H1 (cell line): ENCODE data around the gene TEX35. TPM values are rescaled to one million over a fixed set of nuclear protein-coding genes. Genes with fewer than 3 reads are reported as not detected.

Source experiments
- CTCF ChIA-PET: fragments of 300-600 bp; sonication (Branson Sonifier 250); formaldehyde crosslinking; loops from one replicate; lab custom pipeline; 2021; ENCODE audit not compliant: partially characterized antibody; lab: Charles Lee
- POLR2A ChIA-PET: fragments of 300-600 bp; sonication (Branson Sonifier 250); formaldehyde crosslinking; loops from one replicate; lab custom pipeline; 2021; ENCODE audit warnings: inconsistent platforms; ENCODE audit not compliant: partially characterized antibody; lab: Charles Lee
- DNase-seq, 2 experiments: peaks; one replicate each; pipeline versions ENCODE4 v3.0.0 to v3.0.0-alpha.2; 2010 to 2022; ENCODE audit warnings: low spot score in 2 of 2, low read depth in 1 of 2, mixed read lengths in 1 of 2
- FAIRE-seq: peaks from 2 replicates; lab custom pipeline; 2011; peaks lifted over from hg19 to GRCh38; lab: Jason Lieb, UNC
- H2AFZ ChIP-seq: 2 replicates; pipeline ENCODE4 v1.8.1; 2012; ENCODE audit warnings: low read length, inconsistent platforms
- H2AK5ac ChIP-seq: 2 replicates; pipeline ENCODE4 v1.6.1; 2013; ENCODE audit warnings: low read depth, low read length
- H2BK120ac ChIP-seq: replicated peaks from 2 replicates; pipeline ENCODE3; 2013; ENCODE audit warnings: low read depth, low read length, inconsistent platforms
- H2BK12ac ChIP-seq: 2 replicates; pipeline ENCODE4 v1.6.1; 2013; ENCODE audit warnings: low read depth, low read length
- H2BK15ac ChIP-seq: 2 replicates; pipeline ENCODE4 v1.6.1; 2013; ENCODE audit warnings: low read length
- H2BK20ac ChIP-seq: 2 replicates; pipeline ENCODE4 v1.6.1; 2013; ENCODE audit warnings: low read length
- H2BK5ac ChIP-seq: 2 replicates; pipeline ENCODE4 v1.6.1; 2013; ENCODE audit warnings: low read depth, low read length
- H3K14ac ChIP-seq: 2 replicates; pipeline ENCODE4 v1.6.1; 2013; ENCODE audit warnings: inconsistent platforms; ENCODE audit not compliant: insufficient read length
- H3K18ac ChIP-seq: 2 replicates; pipeline ENCODE4 v1.6.1; 2013; ENCODE audit warnings: low read length; ENCODE audit errors: extremely low read depth
- H3K23ac ChIP-seq: 2 replicates; pipeline ENCODE4 v1.6.1; 2013; ENCODE audit warnings: inconsistent platforms; ENCODE audit not compliant: insufficient read length
- H3K23me2 ChIP-seq: 2 replicates; pipeline ENCODE4 v1.6.1; 2013; ENCODE audit warnings: low read depth, low read length
- H3K27ac ChIP-seq: 2 replicates; pipeline ENCODE4 v1.6.1; 2011; ENCODE audit warnings: low read depth, low read length, inconsistent platforms
- H3K27me3 ChIP-seq, 4 experiments: replicated peaks in 1 of 4; 1 replicate in 1 of 4; 2 replicates in 3 of 4; pipeline versions ENCODE4 v1.6.1 to v1.8.1; 2011 to 2013; ENCODE audit warnings: low read length in 3 of 4, mild to moderate bottlenecking in 3 of 4, inconsistent platforms in 2 of 4, mixed read lengths in 2 of 4, moderate library complexity in 1 of 4; ENCODE audit not compliant: control insufficient read depth in 3 of 4, insufficient read depth in 3 of 4; ENCODE audit errors: extremely low read depth in 1 of 4
- H3K36me3 ChIP-seq, 4 experiments: 2 replicates each; pipeline versions ENCODE4 v1.6.1 to v1.8.1; 2011 to 2013; ENCODE audit warnings: mild to moderate bottlenecking in 4 of 4, low read length in 3 of 4, moderate library complexity in 2 of 4, control low read depth in 1 of 4, inconsistent platforms in 1 of 4; ENCODE audit not compliant: insufficient read depth in 4 of 4, control insufficient read depth in 2 of 4
- H3K4ac ChIP-seq: replicated peaks from 2 replicates; pipeline ENCODE3; 2013; ENCODE audit warnings: low read length, low read depth, mixed read lengths, inconsistent platforms; ENCODE audit not compliant: insufficient read length
- H3K4me1 ChIP-seq, 4 experiments: replicated peaks in 1 of 4; 1 replicate in 1 of 4; 2 replicates in 3 of 4; pipeline versions ENCODE4 v1.6.1 to v1.8.1; 2011 to 2013; ENCODE audit warnings: low read length in 3 of 4, inconsistent platforms in 2 of 4, mixed read lengths in 1 of 4; ENCODE audit not compliant: insufficient read depth in 4 of 4, control insufficient read depth in 3 of 4
- H3K4me2 ChIP-seq, 2 experiments: 2 replicates each; pipeline versions ENCODE4 v1.6.1 to v1.8.1; 2011 to 2013; ENCODE audit warnings: low read depth in 2 of 2, low read length in 2 of 2, control low read depth in 1 of 2, inconsistent platforms in 1 of 2, mild to moderate bottlenecking in 1 of 2; ENCODE audit not compliant: insufficient read depth in 1 of 2
- H3K4me3 ChIP-seq, 4 experiments: fragments of 200-600, 300-600 bp in 1 of 4; sonication (generic), shearing (Covaris generic), sonication (Bioruptor Twin) in 1 of 4; 2 replicates each; pipeline versions ENCODE4 v1.5.1 to v1.8.1; 2011 to 2016; ENCODE audit warnings: low read length in 4 of 4, low read depth in 3 of 4, control low read depth in 2 of 4, inconsistent platforms in 2 of 4, mild to moderate bottlenecking in 2 of 4, mixed read lengths in 1 of 4, moderate library complexity in 1 of 4; ENCODE audit not compliant: insufficient read depth in 2 of 4; ENCODE audit errors: extremely low read depth in 1 of 4
- H3K56ac ChIP-seq: replicated peaks from 2 replicates; pipeline ENCODE3; 2013; ENCODE audit warnings: low read depth, mild to moderate bottlenecking, mixed read lengths, low read length, inconsistent platforms; ENCODE audit not compliant: insufficient read length
- H3K79me1 ChIP-seq: 2 replicates; pipeline ENCODE4 v1.6.1; 2013; ENCODE audit warnings: low read depth, low read length, control low read depth
- H3K79me2 ChIP-seq, 2 experiments: 2 replicates each; pipeline versions ENCODE4 v1.6.1 to v1.8.1; 2012 to 2013; ENCODE audit warnings: low read length in 2 of 2, mild to moderate bottlenecking in 2 of 2, inconsistent platforms in 1 of 2; ENCODE audit not compliant: insufficient read depth in 2 of 2, control insufficient read depth in 1 of 2
- H3K9ac ChIP-seq, 4 experiments: replicated peaks in 1 of 4; 1 replicate in 1 of 4; 2 replicates in 3 of 4; pipeline versions ENCODE4 v1.6.1 to v1.8.1; 2011 to 2013; ENCODE audit warnings: low read depth in 3 of 4, low read length in 3 of 4, control low read depth in 2 of 4, mild to moderate bottlenecking in 2 of 4, moderate library complexity in 2 of 4, inconsistent platforms in 1 of 4; ENCODE audit errors: extremely low read depth in 1 of 4
- H3K9me3 ChIP-seq, 2 experiments: 2 replicates each; pipeline versions ENCODE4 v1.6.1 to v1.8.1; 2012 to 2013; ENCODE audit warnings: mild to moderate bottlenecking in 2 of 2, moderate library complexity in 2 of 2, control low read depth in 1 of 2, inconsistent platforms in 1 of 2, low read depth in 1 of 2, low read length in 1 of 2, mixed read lengths in 1 of 2; ENCODE audit not compliant: insufficient read depth in 2 of 2
- H4K20me1 ChIP-seq, 2 experiments: replicated peaks in 1 of 2; 2 replicates each; pipeline versions ENCODE3 to v1.8.1; 2011 to 2013; ENCODE audit warnings: inconsistent platforms in 2 of 2, low read length in 2 of 2, mild to moderate bottlenecking in 1 of 2; ENCODE audit not compliant: insufficient read depth in 2 of 2, control insufficient read depth in 1 of 2
- H4K5ac ChIP-seq: 2 replicates; pipeline ENCODE4 v1.6.1; 2013; ENCODE audit warnings: low read length, low read depth, mixed read lengths, inconsistent platforms; ENCODE audit not compliant: insufficient read length
- H4K8ac ChIP-seq: 2 replicates; pipeline ENCODE4 v1.8.0; 2013; ENCODE audit warnings: mild to moderate bottlenecking, moderate library complexity, low read length, inconsistent platforms; ENCODE audit not compliant: insufficient read depth; ENCODE audit errors: extremely low read depth
- H4K91ac ChIP-seq: replicated peaks from 2 replicates; pipeline ENCODE3; 2013; ENCODE audit warnings: low read length, mixed read lengths, inconsistent platforms; ENCODE audit not compliant: insufficient read length
- CREB1 ChIP-seq: IDR thresholded peaks from 2 replicates; pipeline ENCODE4 v1.6.1; 2012; ENCODE audit warnings: inconsistent platforms
- GABPA ChIP-seq: IDR thresholded peaks from 2 replicates; pipeline ENCODE4 v1.6.1; 2011; ENCODE audit warnings: mild to moderate bottlenecking, low read length, moderate library complexity, borderline replicate concordance; ENCODE audit not compliant: insufficient read depth
- HDAC2 ChIP-seq, 2 experiments: fragments of 300-600 bp in 1 of 2; sonication (generic) in 1 of 2; IDR thresholded peaks; 2 replicates each; pipeline ENCODE4 v1.6.1; 2011 to 2012; ENCODE audit warnings: low read depth in 2 of 2, low read length in 2 of 2, mild to moderate bottlenecking in 2 of 2, moderate library complexity in 2 of 2, borderline replicate concordance in 1 of 2, inconsistent platforms in 1 of 2
- JUN ChIP-seq: IDR thresholded peaks from 2 replicates; pipeline ENCODE4 v1.6.1; 2011; ENCODE audit warnings: low read depth, mild to moderate bottlenecking, improper control_type of control experiment, low read length
- POU5F1 ChIP-seq: IDR thresholded peaks from 2 replicates; pipeline ENCODE4 v1.6.1; 2011; ENCODE audit warnings: low read depth, mild to moderate bottlenecking, low read length, moderate library complexity
- RNF2 ChIP-seq: fragments of 200-900, 300-1000 bp; sonication (generic); IDR thresholded peaks from 2 replicates; pipeline ENCODE4 v1.7.1; 2016; ENCODE audit warnings: borderline replicate concordance, low read depth, mild to moderate bottlenecking, antibody characterized with exemption, low read length; ENCODE audit not compliant: poor library complexity, severe bottlenecking; ENCODE audit errors: missing control alignments
- TAF7 ChIP-seq: optimal IDR thresholded peaks from 2 replicates; pipeline ENCODE3; 2011; ENCODE audit warnings: low read depth, mild to moderate bottlenecking, inconsistent platforms, low read length, moderate library complexity, borderline replicate concordance
- ZNF274 ChIP-seq: IDR thresholded peaks from 2 replicates; pipeline ENCODE4 v1.7.0; 2012; ENCODE audit warnings: low read length, borderline replicate concordance; ENCODE audit errors: extremely low read depth
- WGBS, 2 experiments: shearing (Covaris generic) in 1 of 2; methylation state at CpG; one replicate each; pipeline versions ENCODE4 v1.1.6 to v1.1.7; 2013 to 2015; ENCODE audit warnings: low lambda C conversion rate in 2 of 2, mixed read lengths in 2 of 2, inconsistent platforms in 1 of 2, low coverage in 1 of 2, missing lambda C conversion rate in 1 of 2; ENCODE audit not compliant: insufficient replicate concordance in 2 of 2, insufficient coverage in 1 of 2, insufficient read length in 1 of 2; ENCODE audit errors: extremely low coverage in 1 of 2, missing lambda C conversion rate in 1 of 2; 5-methylcytosine and 5-hydroxymethylcytosine counted together
- polyA plus RNA-seq, 7 experiments: library from polyadenylated mRNA; depleted of rRNA in 3 of 7; stranded (reverse) in 5 of 7; unstranded in 2 of 7; fragments of >200 nt in 5 of 7; fragments of 200-250 nt in 2 of 7; gene quantifications; 1 replicate in 5 of 7; 2 replicates in 1 of 7; 4 replicates in 1 of 7; pipeline versions ENCODE4 v1.2.1 to v1.2.3, GENCODE V29; 2011 to 2013; ENCODE audit warnings: missing spikeins in 2 of 7, mixed read lengths in 2 of 7
- total RNA-seq: library from RNA; stranded (reverse); fragmentation: NEBNext Ultra II Directional; extraction: Animal tissue kit (Norgen Biotek cat#: 25700); gene quantifications from 2 replicates; pipeline ENCODE4 v1.2.1, GENCODE V29; 2021
- TF ChIP-seq, protein P1 (sequence below), 3 experiments: IDR thresholded peaks; 1 replicate in 2 of 3; 2 replicates in 1 of 3; pipeline versions ENCODE4 v1.5.1 to v1.6.1; 2011; ENCODE audit warnings: low read length in 3 of 3, mild to moderate bottlenecking in 3 of 3, inconsistent platforms in 2 of 3, low read depth in 1 of 3, moderate library complexity in 1 of 3; ENCODE audit not compliant: insufficient read depth in 1 of 3; ENCODE audit errors: control extremely low read depth in 1 of 3

TEX35 gene
- total and polyA plus RNA-seq, 2 of the 8 experiments (the other 6 are each of a cell fraction or from before 2014, with no cell fraction given), result 0.03 TPM; not detected in 1

DNA sequence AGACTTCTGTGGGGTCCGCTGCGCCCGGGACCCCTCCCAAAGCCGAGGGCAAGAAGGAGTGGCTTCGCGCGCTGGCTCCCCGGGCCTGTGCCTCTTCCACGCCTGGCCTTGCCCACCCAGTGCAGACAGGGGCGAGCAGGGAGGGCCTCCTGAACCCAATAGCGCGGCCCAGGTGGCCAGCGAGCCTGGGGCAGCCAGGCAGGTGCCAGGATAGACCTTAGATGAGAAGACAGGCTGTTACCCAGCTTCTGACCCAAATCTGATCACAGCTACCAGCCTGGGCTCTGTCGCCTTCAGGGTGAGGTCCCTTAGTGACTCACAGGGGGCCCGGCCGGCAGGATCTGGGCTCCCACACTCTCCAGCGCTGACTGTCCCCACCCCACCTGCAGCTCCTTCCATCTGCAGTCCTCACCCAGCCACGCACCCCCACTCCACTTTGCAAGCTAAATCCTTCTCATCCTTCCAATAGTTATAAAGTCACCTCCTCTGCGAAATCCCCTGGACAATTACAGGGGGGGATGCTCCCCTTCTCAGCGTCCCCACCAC, 25.8 kb upstream of the TEX35 start:
- Histone ChIP-seq H2BK20ac (no peak overlapping the region), H4K8ac (peak overlapping the region; percentile 28; the same call in 1 of the 2 replicates), H2AFZ (no peak overlapping the region), H2BK15ac (no peak overlapping the region), H4K20me1 (no peaks in the 10 kb centered on the region), H2BK12ac (no peak overlapping the region), H3K4ac (no peak overlapping the region), H3K23me2 (no peaks in the 10 kb centered on the region), H4K5ac (no peak overlapping the region), H3K9me3 (no peaks in the 10 kb centered on the region), H3K4me2 (peak overlapping the region in 1 of 2 experiments; percentile 35; a peak in 2 of 4 replicates), H3K23ac (no peak overlapping the region), H3K79me2 (no peaks in the 10 kb centered on the region), H3K9ac (no peak overlapping the region), H3K36me3 (no peaks in the 10 kb centered on the region), H3K4me1 (no peaks in the 10 kb centered on the region; a peak in 1 of 7 replicates), H3K27me3 (no peaks in the 10 kb centered on the region), H3K27ac (no peak overlapping the region), H3K79me1 (no peaks in the 10 kb centered on the region), H2BK5ac (no peak overlapping the region), H2AK5ac (no peak overlapping the region), H3K4me3 (peak overlapping the region in 1 of 4 experiments; percentile 33; a peak in 3 of 8 replicates), H2BK120ac (no peak overlapping the region), H3K56ac (no peak overlapping the region), H3K14ac (no peak overlapping the region), H4K91ac (no peak overlapping the region), H3K18ac (no peak overlapping the region)
- no peak for FAIRE-seq
- ChIA-PET CTCF (interaction anchor here (2.1 to 10.0 kb wide), 2 partner anchors 13 kb away, joined by 6 to 100 read pairs; no protein-coding TSS in a partner anchor), POLR2A (interaction anchor here (1.1 kb wide), 1 partner anchor 8 kb away, joined by 3 read pairs; no protein-coding TSS in a partner anchor)
- WGBS, 2 experiments, result 78% methylated on average over 12 of the region's 20 CpGs; no CpG with 5 or more reads in 1 of the 2 experiments
- DNase-seq, result no peak
- TF ChIP-seq TAF7 (no peak), POU5F1 (no peak), CREB1 (no peak), RNF2 (no peak), HDAC2 (IDR thresholded peaks at IDR 0.05; ENCODE audit: borderline replicate concordance in 1 of 2, low read depth in 2 of 2, low read length in 2 of 2) (no peak), ZNF274 (no peak), GABPA (no peak), JUN (no peak)
- TF ChIP-seq, protein P1, sequence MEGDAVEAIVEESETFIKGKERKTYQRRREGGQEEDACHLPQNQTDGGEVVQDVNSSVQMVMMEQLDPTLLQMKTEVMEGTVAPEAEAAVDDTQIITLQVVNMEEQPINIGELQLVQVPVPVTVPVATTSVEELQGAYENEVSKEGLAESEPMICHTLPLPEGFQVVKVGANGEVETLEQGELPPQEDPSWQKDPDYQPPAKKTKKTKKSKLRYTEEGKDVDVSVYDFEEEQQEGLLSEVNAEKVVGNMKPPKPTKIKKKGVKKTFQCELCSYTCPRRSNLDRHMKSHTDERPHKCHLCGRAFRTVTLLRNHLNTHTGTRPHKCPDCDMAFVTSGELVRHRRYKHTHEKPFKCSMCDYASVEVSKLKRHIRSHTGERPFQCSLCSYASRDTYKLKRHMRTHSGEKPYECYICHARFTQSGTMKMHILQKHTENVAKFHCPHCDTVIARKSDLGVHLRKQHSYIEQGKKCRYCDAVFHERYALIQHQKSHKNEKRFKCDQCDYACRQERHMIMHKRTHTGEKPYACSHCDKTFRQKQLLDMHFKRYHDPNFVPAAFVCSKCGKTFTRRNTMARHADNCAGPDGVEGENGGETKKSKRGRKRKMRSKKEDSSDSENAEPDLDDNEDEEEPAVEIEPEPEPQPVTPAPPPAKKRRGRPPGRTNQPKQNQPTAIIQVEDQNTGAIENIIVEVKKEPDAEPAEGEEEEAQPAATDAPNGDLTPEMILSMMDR (IDR thresholded peaks at IDR 0.05; ENCODE audit: control extremely low read depth in 1 of 3, insufficient read depth in 1 of 3, low read depth in 1 of 3, low read length in 3 of 3), result no peak
